GM21717 (cell line): Measurements from ENCODE around the gene MRAS.
"Not testable (repeated sequence)": the region's sequence is repeated elsewhere in the genome, so short reads cannot be mapped to it uniquely, and the experiment has no call there.

Experiments used
- ATAC-seq: cut with Tn5 transposase; IDR thresholded peaks from one replicate; pipeline ENCODE4 v1.9.1; 2021; ENCODE audit warnings: mild to moderate bottlenecking, moderate library complexity; ENCODE audit not compliant: unreplicated experiment

The MRAS gene

GRCh38 chr3:138366006-138366759, 17.8 kb downstream of the MRAS start:
- no peak for ATAC-seq

DNA sequence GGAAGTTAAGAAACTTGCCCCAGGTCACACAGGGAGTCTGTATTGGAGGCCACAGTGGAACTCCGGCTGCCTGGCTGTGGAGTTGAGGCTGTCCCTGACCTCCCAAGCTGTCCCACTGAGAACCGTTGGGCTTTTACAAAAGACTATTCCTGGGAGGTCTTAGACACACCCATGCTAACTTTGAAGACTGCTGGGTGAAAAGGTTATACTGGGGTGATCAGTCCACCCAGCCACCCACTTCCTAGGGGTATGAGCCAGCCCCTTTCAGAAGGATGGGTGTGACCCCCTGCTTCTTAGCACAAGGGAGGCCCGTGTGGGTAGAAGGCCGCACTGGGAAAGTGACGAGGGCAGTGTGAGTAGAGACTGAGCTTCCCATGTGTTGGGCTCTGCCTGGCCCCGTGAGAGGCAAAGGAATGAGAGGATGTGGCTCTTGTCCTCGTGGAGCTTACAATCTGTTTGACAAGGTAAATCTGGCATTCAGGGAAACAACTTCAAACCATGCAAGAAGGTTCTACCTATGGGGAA, 19.0 kb downstream of the MRAS start:
- ATAC-seq: no peak

GRCh38 chr3:138367911-138368310, 19.5 kb downstream of the MRAS start:
- ATAC-seq: no peak

- ATAC-seq: no peak
Measured at GRCh38 chr3:138369151-138369900, 20.9 kb downstream of the MRAS start.

- no peak for ATAC-seq
Measured at GRCh38 chr3:138370321-138370720, 21.9 kb downstream of the MRAS start.

DNA sequence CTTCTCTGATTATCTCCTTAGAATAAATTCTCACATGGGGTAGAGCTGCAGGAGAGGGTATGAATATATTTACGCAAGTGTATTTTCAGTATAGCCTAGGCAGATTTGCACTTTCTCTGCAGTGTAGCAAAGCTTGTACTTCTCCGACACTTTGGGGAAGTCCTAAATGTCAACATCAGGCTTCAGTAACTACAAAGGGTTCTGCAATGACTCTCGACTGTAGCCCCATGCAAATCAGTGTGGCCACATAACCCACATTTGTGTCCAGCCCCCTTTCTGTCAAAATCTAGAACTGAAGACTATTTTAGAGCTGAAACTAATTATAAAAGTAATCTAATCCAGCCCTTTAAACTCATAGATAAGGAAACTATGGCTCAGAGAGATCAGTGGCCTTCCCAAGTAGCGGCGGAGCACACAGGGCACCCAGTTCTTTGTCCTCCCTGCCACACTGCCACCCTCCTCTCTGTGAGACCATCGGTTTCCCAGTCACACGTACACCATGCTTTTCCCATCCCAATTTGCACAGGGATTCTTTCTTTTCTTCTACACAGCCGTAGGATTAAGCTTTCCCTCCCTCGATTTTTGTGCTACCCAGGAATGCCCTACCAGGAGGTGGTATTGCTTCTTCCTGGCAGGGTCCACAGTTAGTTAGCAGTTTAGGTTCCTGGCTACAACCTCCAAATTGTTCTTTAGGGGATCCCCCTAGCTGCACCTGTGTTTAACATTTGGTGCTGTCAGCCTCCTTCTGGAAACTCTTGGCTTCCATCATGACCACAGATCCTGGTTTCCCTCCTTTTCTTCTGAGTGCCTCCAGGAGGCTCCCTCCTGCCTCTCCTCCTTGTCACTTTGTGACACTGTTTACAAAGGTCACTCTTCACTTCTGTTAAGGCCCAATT, 22.9 kb downstream of the MRAS start:
- peak; percentile 99 for ATAC-seq

DNA sequence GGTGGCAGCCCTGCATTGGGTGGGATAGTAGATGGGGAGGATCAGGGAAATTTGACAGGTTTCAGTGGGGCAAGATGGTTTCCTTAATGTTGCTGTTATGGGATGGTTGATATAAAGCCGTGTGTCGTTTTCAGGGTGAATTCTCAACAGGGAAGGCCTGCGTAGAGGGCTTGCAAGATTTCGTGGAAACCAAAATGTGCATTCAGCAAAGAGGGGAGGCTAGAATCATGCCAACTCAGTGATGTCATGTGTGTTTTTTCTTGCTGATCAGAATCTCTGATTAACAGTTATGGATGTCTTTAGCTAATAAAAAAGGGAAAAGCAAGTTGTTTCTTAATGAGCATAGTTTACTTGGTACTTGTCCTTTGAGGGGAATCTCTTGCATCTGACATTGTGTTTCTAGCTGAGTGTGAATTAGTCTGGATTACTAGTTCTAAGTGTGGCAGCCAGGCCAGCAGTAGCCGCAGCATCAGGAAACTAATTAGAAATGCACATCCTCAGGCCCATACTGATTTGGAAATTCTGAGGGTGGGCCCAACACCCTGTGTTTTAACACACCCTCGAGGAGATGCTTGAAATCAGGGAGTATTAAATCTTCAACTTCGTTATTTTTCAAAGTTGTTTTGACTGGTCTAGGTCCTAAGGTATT, 24.8 kb downstream of the MRAS start:
- ATAC-seq: no peak

DNA sequence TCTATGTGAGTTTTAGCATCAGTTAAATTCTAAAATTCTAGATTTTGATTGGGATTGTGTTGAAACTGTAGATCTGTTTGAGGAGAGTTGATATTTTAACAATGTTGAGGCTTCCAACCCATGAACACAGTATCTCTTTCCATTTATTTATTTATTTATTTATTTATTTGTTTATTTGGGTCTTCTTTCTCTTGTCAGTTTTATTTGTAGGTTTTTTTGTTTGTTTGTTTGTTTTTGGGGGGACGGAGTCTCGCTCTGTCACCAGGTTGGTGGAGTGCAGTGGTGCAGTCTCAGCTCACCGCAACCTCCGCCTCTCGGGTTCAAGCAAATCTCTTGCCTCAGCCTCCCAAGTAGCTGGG, 25.3 kb downstream of the MRAS start:
- ATAC-seq: no peak

- ATAC-seq: no peak
Measured at GRCh38 chr3:138374573-138375134, 26.3 kb downstream of the MRAS start.

- no peak for ATAC-seq
Measured at GRCh38 chr3:138375447-138375846, 27.1 kb downstream of the MRAS start.

DNA sequence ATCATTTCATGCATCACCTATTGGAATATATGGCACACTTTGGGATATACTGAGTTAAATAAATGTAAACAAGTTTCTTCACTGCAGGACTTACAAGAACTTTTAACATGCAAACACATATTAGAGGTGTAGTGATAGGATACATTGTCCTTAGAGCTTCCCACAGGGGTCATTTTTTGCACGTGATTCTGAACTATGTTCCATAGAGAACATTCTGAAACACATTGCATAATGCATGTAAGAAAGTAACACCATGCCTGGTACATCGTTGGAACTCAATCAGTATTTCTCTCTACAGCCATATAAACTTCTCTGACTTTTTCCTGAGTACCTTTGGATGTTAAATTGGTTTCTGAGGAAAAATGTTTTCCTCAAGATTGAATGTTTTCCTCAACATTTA, 28.3 kb downstream of the MRAS start:
- ATAC-seq: no peak

DNA sequence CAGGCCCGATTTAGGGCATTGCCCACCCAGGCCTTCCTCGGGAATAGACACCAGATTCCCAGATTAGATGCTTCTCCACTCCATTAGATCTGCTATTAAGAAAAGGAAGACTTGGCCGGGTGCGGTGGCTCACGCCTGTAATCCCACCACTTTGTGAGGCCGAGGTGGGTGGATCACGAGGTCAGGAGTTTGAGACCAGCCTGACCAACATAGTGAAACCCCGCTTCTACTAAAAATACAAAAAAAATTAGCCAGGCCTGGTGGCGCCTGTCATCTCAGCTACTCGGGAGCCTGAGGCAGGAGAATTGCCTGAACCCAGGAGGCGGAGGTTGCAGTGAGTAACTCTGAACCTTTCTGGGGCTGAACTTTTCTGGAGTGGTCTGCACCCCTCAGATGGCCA, 28.8 kb downstream of the MRAS start:
- not testable (repeated sequence) for ATAC-seq

DNA sequence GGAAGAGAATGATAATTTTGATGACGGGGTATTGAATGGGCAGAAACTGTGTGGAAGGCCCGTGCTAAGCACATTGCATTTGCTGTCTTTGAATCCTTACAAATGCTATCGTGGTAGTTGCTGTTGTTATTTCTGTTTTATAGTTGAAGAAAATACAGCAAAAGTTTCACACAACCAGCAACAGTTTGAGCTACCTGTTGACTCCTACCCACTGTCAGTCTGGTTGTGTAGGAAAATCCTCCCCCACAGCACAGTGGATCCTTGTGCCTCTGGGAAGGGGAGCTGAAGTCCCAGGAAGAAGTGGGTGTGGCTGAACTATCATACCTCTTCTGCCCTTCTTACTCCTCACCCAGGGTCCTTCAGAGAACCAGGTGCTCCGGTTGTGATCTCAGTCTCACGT, 29.4 kb downstream of the MRAS start:
- no peak for ATAC-seq

DNA sequence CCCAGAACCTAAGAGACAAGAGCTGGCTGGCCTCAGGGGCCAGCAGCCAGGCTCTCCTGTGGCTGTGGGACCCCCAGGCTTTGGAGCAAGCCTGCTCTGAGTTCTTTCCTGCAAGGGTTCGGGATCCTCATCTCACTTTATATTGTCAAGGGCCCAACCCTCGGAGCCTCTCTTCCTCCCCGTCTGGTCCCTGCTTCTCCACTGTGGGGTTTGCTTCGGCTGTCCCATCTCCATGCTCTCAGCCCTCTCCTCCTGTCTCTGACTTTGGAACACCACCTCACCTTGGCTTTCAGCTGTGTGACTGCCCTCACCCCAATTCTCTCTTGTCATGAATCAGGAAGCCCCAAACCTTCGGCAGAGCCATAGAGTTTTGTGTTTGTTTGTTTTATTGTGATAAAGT, 30.0 kb downstream of the MRAS start:
- no peak for ATAC-seq

DNA sequence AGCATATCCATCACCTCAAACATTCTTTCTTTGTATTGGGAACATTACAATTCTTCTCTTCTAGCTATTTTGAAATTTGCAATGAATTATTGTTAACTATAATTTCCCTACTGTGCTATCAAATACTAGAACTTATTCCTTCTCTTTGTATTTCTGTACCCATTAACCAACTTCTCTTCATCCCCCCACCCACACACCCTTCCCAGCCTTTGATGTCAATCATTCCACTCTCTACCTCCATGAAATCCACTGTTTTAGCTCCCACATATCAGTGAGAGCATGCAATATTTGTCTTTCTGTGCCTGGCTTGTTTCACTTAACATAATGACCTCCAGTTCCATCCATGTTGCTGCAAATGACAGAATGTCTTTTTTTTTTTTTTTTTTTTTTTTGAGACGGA, 30.6 kb downstream of the MRAS start:
- no peak for ATAC-seq

- no peak for ATAC-seq
Measured at GRCh38 chr3:138381413-138381901, 33.1 kb downstream of the MRAS start.

DNA sequence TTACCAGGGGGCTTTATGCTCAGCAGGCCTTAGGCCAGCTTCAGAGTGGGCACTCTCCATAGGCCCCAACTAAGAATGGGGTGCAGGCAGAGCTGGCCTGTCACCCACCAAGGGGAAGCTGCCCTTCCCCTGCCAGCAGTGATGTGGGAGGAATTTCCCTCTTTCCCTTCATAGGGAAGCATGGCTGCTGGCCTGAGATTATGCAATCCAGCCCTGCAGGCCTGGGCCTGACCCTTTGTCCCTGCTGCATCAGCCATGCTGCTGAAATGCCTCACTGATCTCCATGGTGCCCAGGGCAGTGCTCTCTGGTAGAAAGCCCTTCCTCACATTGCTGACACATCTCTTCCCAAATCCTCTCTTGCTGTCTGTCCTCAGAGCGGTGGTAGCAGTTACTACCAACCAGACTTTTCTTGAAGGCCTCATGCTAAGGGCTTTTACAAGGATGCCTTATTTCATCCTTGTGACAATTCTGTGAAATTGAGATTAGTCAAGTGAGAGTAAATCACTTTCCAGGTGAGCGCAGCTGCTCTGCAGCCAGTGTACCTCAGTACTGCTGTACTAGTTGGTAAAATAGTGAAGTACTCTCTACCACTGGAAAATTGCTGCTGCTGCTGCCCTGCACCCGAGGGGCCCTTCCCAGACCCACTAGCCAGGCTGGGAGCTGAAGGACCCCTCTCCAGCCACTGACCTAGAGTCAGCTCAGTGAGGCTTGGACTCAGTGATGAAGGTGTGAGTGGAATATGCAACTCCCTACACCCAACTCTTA, 33.8 kb downstream of the MRAS start:
- ATAC-seq: no peak

DNA sequence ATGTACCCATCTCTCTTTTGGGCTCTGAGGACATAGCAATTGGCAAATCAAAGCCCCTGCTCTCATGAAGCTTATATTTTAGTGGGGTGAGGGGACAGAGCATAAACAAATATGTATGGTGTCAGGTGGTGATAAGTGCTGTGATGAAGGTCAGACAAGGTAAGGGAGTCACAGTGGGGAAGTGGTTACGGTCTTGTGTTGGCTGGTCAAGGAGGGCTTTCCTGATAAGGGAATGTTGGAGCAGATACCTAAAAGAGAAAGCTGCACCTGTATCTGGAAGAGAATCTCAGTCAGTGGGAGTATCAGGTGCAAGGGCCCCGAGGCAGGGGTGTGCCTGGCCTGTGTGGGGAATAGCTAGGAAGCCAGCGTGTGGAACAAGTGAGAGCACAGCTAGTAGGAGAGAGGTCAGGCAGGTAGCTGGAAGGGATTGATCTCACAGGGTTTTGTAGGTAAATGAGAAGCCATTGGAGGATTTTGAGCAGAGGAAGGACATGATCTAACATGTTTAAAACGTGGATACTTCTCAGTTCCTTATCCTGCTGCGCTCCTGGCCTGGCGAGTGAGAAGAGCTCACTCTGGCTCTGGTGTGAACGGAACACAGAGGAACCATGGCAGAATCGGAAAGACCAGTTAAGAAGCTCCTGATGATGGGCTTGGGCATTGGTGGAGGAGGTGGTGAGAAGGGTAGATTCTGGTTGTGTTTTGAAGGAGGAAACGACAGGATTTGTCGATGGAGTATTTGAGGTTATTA, 35.5 kb downstream of the MRAS start:
- no peak for ATAC-seq

DNA sequence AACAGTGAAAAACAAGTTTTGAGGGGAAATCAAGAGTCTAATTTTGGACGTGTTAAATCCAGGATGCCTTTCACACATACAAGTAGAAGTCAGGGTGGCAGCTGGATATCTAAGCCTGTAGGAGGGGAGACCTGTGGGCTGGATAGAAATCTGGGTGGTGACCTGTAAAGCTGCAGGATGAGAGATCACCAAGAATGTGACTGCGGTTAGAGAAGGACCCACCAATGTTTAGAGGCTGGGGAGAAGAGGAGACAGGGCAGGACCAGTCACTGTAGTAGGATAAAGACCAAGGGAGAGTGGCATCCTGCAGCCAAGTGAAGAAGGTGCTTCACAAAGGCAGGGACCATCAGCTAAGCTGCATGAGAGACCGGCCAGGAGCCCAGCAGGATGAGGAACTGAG, 36.2 kb downstream of the MRAS start:
- no peak for ATAC-seq
